T-helper 17 cell (primary cell): ENCODE results near the gene RGS3. TPM values are rescaled to one million over a fixed set of nuclear protein-coding genes. Genes with fewer than 3 reads are reported as not detected.

ENCODE experiments used
- ATAC-seq: fragments of 150-1000 bp; cut with Tn5 transposase; 2 replicates; pipeline ENCODE4 v1.10.0; 2021; ENCODE audit warnings: mild to moderate bottlenecking, moderate library complexity
- DNase-seq, 3 donors: peaks; one replicate each; pipeline versions ENCODE4 v3.0.0 to v3.0.0-alpha.2; 2020 to 2021
- H3K9me3 ChIP-seq: one replicate; pipeline ENCODE4 v1.7.0; 2013; ENCODE audit warnings: low read length, mild to moderate bottlenecking; ENCODE audit not compliant: control insufficient read depth, poor library complexity, severe bottlenecking
- H3K27ac Mint-ChIP-seq: one replicate; pipeline ENCODE4 v1.8.0; 2022; ENCODE audit warnings: mild to moderate bottlenecking, moderate library complexity, mixed read lengths
- H3K27me3 Mint-ChIP-seq: one replicate; pipeline ENCODE4 v1.8.0; 2022; ENCODE audit warnings: mixed read lengths
- H3K36me3 Mint-ChIP-seq: one replicate; pipeline ENCODE4 v1.8.0; 2022; ENCODE audit warnings: low read depth, mixed read lengths
- H3K4me1 Mint-ChIP-seq: one replicate; pipeline ENCODE4 v1.8.0; 2022; ENCODE audit warnings: mild to moderate bottlenecking, mixed read lengths
- H3K4me3 Mint-ChIP-seq: one replicate; pipeline ENCODE4 v1.8.0; 2022; ENCODE audit warnings: mild to moderate bottlenecking, moderate library complexity, mixed read lengths
- total RNA-seq, 4 donors: library from RNA in 2 of 4; stranded (reverse) in 2 of 4; gene quantifications; one replicate each; pipeline ENCODE4 v1.2.3 and lab custom pipeline; 2022 to 2026

The RGS3 gene
- total RNA-seq, 2 donors from 2014 or later = 17.4 to 22.0 TPM

DNA sequence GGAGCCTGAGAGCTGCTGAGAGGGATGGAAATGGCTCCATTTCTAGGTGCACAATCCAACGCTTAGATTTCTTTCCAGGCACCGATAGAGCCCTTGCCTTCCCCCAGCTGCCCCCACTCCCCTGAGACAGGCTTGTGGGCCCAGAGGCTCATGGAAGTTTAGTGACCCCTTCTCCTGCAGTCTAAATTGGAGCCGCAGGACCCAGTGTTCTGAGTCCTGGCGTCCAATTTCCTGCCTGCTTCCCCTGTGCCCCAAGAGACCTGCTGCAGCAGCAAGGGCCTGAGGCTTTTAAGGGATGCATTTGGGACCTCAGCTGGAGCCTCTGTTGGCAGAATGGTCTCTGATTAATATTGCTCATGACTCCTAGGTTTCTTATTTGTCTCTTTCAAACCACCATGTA, 61.7 kb downstream of the RGS3 start:
- peak overlapping the region; percentile 5 for H3K4me3 Mint-ChIP-seq
- H3K27me3 Mint-ChIP-seq = no peaks in the 10 kb centered on the region
- DNase-seq (no peak), ATAC-seq (no peak)
- H3K4me1 Mint-ChIP-seq = peaks cover 54% of the 10 kb centered on the region
- no peaks in the 10 kb centered on the region for H3K9me3 ChIP-seq
- H3K36me3 Mint-ChIP-seq = peaks cover 2% of the 10 kb centered on the region
- H3K27ac Mint-ChIP-seq = peak overlapping the region; percentile 88

DNA sequence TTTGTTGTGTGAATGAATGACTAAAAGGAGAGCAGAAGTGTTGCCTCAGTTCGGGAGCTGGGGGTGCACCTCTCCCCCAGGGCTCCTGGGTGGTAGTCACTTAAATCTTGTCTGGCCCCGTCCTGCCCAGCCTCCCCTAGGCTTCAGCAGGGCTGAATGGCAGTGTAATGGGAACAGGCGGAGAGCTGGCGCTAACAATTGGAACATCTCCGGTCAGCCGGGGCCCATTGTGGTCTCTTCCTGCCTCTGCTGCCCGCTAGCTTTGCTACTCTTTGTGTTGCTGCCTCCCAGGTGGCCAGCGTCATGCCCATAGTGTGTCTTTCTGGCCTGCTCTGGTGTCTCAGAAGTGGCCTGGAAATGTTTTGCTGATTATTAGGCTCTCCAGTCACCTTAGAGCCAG, 62.3 kb downstream of the RGS3 start:
- ATAC-seq (no peak), DNase-seq (no peak)
- no peaks in the 10 kb centered on the region for H3K9me3 ChIP-seq
- H3K4me1 Mint-ChIP-seq = peaks cover 48% of the 10 kb centered on the region
- H3K36me3 Mint-ChIP-seq = peaks cover 2% of the 10 kb centered on the region
- no peak overlapping the region for H3K27ac Mint-ChIP-seq
- no peak overlapping the region for H3K4me3 Mint-ChIP-seq
- no peaks in the 10 kb centered on the region for H3K27me3 Mint-ChIP-seq

DNA sequence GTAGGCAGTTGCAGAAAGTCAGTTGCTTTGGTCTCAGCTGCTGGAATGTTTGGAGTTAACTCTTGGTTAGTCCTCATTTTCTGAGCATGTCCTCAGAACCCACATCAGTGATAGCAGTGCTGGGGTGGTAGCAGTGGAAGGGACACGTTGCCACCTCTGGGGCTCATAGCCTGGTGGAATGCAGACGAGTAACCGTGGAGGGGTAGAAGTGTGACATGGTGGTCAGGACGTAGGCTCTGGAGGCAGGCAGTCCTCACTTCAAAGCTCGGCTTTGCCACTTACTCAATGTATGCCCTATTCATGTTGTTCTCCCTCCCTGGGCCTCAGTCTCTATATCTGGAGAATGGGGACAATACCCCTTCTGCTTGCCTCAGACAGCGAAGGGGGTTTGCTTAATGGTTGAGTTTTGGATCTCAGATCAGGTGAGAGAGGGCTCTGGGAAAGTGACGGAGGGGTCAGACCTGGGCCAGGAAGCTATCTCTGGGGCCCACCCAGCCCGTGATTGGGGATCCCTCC, 62.8 kb downstream of the RGS3 start:
- H3K36me3 Mint-ChIP-seq = peaks cover 2% of the 10 kb centered on the region
- ATAC-seq = no peak
- no peak overlapping the region for H3K27ac Mint-ChIP-seq
- H3K9me3 ChIP-seq = no peaks in the 10 kb centered on the region
- H3K4me3 Mint-ChIP-seq = no peak overlapping the region
- H3K27me3 Mint-ChIP-seq = no peaks in the 10 kb centered on the region
- peaks cover 46% of the 10 kb centered on the region for H3K4me1 Mint-ChIP-seq
- DNase-seq = no peak

DNA sequence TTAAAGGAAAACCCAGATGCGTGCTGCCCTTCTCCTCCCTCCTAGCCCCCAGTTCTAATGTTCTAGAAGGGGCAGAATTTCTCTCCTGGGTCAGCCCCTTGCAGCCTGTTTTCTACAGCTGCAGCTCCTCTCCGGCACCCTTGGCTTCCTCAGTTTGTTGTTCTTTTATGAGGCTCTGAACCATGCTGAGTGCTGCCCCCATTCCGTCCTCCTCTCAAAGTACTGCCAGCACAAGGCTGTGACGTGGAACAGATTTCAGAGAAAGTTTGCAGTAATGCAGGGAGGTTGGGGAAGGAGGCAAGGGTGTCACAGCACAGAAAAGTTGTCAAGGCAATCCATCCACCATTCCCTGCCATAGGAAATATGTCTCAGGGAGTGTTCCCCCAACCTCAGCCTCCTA, 63.3 kb downstream of the RGS3 start:
- no peaks in the 10 kb centered on the region for H3K9me3 ChIP-seq
- Mint-ChIP-seq H3K27ac (peak overlapping the region; percentile 72), H3K36me3 (peaks cover 4% of the 10 kb centered on the region), H3K27me3 (no peaks in the 10 kb centered on the region), H3K4me1 (peaks cover 49% of the 10 kb centered on the region), H3K4me3 (no peak overlapping the region)
- ATAC-seq = no peak
- DNase-seq = no peak

DNA sequence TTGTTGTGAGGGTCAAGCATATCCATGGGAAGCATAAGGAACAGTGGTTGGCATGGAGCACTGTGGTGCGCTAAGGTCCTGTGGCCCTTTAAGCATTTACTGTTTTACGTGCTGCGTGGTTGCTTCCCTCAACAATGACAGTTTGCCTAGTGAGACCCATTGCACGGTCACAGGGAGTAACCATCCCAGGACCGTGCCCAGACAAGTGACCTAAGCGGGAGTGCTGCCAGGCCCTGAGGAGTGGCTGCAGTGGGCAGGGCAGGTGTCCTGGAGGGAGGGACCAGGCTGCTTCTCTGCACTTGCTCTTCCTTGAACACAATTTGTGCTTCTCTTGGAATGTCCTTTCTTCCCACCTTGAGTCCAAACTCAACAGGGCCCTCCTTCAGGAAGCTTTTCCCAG, 64.6 kb downstream of the RGS3 start:
- H3K4me1 Mint-ChIP-seq = peaks cover 39% of the 10 kb centered on the region
- H3K4me3 Mint-ChIP-seq = no peak overlapping the region
- peak overlapping the region; percentile 72 for H3K27ac Mint-ChIP-seq
- H3K27me3 Mint-ChIP-seq = no peaks in the 10 kb centered on the region
- no peaks in the 10 kb centered on the region for H3K9me3 ChIP-seq
- peaks cover 7% of the 10 kb centered on the region for H3K36me3 Mint-ChIP-seq
- no peak for DNase-seq
- no peak for ATAC-seq

DNA sequence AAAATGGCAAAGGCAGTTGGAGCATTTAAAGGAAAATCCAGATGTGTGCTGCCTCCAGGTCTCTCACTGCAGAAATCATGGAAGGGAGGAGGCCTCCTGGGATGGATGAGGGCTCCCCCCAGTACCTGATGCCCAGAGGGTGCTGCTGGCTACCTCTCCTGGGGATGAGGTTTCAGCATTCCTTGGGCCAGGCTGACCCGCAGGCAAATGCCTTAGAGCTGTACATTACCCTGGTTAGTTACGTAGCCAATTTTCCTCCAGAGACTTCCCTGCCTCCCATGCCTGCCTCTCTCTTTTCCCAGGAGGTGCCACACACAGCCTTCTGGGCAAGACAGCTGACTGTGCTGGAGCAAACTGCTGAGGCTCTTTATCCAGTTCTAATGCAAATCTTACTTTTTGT, 65.3 kb downstream of the RGS3 start:
- no peak overlapping the region for H3K27ac Mint-ChIP-seq
- ATAC-seq = no peak

DNA sequence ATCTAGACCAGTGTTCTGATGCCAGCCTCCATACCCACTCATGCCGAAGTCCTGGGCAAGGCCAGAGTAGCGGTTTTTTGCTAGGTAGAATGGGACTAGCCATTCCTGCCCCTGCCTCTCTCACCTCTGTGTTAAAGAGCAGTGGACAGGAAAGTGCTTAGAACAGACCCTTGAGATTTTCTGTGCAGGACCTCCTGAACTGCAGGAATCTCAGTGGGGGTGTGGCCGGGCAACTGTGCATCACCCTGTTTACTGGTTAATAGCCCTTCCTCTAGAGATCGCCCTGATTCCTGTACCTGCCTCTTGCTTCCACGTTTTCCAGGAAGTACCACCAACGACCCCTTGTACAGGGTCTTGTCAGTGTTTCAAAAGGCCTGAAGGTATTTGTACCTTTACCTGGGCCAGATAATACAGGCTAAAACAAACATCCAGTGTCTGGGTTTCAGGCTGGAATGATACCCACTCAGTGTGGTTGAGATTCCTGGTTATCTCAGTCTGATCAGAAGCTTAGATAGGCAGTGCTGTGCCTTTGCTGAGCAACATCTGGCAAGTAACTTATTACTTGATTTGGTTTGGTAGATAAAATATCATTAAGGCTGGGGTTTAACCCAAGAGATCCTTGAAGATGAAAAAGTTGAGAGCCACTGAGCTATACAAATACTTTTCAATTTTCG, 65.9 kb downstream of the RGS3 start:
- H3K4me3 Mint-ChIP-seq = no peak overlapping the region
- no peaks in the 10 kb centered on the region for H3K9me3 ChIP-seq
- no peaks in the 10 kb centered on the region for H3K27me3 Mint-ChIP-seq
- peak overlapping the region; percentile 51 for H3K27ac Mint-ChIP-seq
- peaks cover 27% of the 10 kb centered on the region for H3K4me1 Mint-ChIP-seq
- DNase-seq (no peak), ATAC-seq (no peak)
- H3K36me3 Mint-ChIP-seq = peaks cover 7% of the 10 kb centered on the region

More for the DNA sequence above, 65.3 kb downstream of the RGS3 start:
- peaks cover 34% of the 10 kb centered on the region for H3K4me1 Mint-ChIP-seq
- peaks cover 7% of the 10 kb centered on the region for H3K36me3 Mint-ChIP-seq
- no peak for DNase-seq
- no peaks in the 10 kb centered on the region for H3K27me3 Mint-ChIP-seq
- no peaks in the 10 kb centered on the region for H3K9me3 ChIP-seq
- no peak overlapping the region for H3K4me3 Mint-ChIP-seq

- no peaks in the 10 kb centered on the region for H3K9me3 ChIP-seq
- Mint-ChIP-seq H3K4me1 (peaks cover 22% of the 10 kb centered on the region), H3K36me3 (peaks cover 7% of the 10 kb centered on the region), H3K4me3 (no peak overlapping the region), H3K27me3 (no peaks in the 10 kb centered on the region), H3K27ac (peak overlapping the region; percentile 51)
- DNase-seq = no peak
- no peak for ATAC-seq
These were observed 66.6 kb downstream of the RGS3 start for GRCh38 chr9:113530022-113530635.

DNA sequence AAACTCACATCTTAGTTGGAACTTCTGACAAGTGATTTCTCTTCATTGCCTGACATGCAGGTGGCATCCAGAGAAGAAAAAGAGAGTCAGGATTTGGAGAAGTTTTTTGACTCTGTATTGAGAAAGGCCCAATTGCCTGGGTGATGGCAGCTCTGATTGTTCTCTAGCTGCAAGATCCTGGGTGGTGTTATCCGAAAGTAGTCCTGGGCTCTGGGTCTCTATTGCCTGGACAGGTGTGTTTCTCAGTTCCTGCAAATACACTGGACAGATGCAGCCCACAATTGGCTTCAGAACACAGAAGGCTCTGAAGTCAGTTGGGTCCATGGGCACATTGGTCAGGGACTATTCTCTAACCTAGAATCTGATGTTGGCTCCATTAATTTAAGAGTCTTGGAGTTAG, 67.4 kb downstream of the RGS3 start:
- ATAC-seq = no peak
- H3K36me3 Mint-ChIP-seq = peaks cover 7% of the 10 kb centered on the region
- peak overlapping the region; percentile 90 for H3K27ac Mint-ChIP-seq

DNA sequence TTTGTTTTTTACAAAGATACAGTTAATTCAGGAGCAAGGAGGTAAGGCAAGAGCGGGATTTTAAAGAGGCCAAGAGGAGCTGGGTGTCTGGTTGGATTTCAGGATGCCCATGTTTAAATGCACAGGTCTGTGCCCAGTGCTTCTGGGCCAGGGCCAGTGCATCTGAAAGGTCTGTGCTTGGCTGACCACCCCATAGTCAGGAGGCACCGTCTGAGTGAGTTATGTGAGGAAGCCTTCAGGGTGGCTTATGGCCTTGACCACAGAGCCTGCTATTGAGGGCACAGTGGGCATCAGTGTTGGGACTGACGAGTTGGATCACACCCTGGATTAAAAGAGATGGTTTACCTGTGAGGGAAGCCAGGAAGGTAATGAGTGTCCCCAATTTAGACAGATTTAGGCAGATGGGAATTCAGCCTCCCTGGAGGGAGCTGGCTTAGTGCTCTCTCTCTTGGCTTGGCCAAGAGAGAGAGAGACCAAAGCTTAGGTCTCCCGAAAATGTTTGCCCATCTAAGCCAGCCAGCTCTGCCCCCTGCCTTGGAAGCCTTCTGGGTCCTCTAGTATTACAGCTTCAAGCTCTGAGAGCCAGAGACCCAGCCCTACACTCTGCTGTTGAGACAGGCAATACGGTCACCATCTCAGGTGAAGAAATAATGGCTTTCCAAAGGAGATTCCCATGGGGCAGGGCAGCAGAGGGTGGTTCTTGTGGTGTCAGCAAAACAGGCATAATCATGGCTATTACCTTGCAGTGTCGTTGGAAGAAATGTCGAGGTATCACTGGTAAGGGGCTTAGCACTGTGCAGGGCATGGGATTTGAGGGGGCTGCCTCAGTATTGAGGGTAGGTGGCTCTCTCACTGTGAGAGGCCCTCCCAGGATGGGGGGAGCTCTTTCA, 68.6 kb downstream of the RGS3 start:
- Mint-ChIP-seq H3K27ac (peak overlapping the region; percentile 90), H3K4me1 (peaks cover 21% of the 10 kb centered on the region), H3K27me3 (no peaks in the 10 kb centered on the region), H3K36me3 (peaks cover 9% of the 10 kb centered on the region), H3K4me3 (no peak overlapping the region)
- H3K9me3 ChIP-seq = no peaks in the 10 kb centered on the region
- DNase-seq = no peak
- ATAC-seq = no peak

More for the DNA sequence above, 67.4 kb downstream of the RGS3 start:
- H3K9me3 ChIP-seq = no peaks in the 10 kb centered on the region
- Mint-ChIP-seq H3K4me3 (no peak overlapping the region), H3K4me1 (peaks cover 18% of the 10 kb centered on the region), H3K27me3 (no peaks in the 10 kb centered on the region)
- DNase-seq = no peak

GRCh38 chr9:113532809-113533190, 69.3 kb downstream of the RGS3 start:
- no peaks in the 10 kb centered on the region for H3K27me3 Mint-ChIP-seq
- DNase-seq (no peak), ATAC-seq (no peak)
- peaks cover 9% of the 10 kb centered on the region for H3K36me3 Mint-ChIP-seq
- no peak overlapping the region for H3K27ac Mint-ChIP-seq
- H3K4me3 Mint-ChIP-seq = no peak overlapping the region
- H3K4me1 Mint-ChIP-seq = peaks cover 16% of the 10 kb centered on the region
- no peaks in the 10 kb centered on the region for H3K9me3 ChIP-seq

DNA sequence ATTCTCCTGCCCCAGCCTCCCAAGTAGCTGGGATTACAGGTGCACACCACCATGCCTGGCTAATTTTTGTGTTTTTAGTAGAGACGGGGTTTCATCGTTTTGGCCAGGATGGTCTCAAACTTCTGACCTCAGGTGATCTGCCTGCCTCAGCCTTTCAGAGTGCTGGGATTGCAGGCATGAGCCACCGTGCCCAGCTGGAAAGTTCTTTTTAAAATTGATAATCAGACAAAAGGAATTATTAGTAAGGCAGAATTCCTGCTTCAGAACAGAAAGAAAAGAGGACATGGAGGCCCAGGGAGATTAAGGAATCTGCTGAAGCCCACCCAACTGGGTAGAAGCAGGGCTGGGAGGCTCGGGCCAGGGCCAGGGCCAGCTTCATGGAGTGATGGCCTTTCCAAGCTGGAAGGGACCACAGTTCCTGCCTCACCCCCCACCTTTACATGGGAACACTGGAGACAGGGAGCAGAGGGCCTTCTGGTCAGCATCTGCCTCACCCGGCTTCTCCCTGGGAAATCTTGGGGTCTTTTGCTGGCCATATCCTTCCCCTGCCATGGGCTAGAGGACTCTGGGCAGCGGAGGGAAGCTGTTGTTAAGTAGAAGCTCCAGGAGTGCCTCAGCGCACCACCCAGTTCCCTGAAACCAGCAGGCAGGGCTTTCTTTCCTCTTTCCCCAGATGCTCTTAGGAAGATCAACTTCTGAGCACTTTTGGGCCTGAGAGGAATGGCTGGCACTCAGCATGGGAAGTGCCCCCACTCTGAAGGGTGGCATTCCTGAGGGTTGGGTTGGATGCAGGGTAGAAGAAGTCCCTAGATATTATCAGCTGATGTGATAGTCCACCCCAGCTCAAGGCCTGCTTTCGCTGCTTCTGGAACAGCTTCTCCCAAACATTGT, 70.1 kb downstream of the RGS3 start:
- ATAC-seq (no peak), DNase-seq (no peak)
- H3K36me3 Mint-ChIP-seq = peaks cover 9% of the 10 kb centered on the region
- H3K27me3 Mint-ChIP-seq = no peaks in the 10 kb centered on the region
- H3K4me1 Mint-ChIP-seq = peaks cover 13% of the 10 kb centered on the region
- no peak overlapping the region for H3K27ac Mint-ChIP-seq
- H3K9me3 ChIP-seq = no peaks in the 10 kb centered on the region
- no peak overlapping the region for H3K4me3 Mint-ChIP-seq
